ENCODE measurements around the gene CYS1.
"Not testable (repeated sequence)": the region's sequence is repeated elsewhere in the genome, so short reads cannot be mapped to it uniquely, and the experiment has no call there.

The CYS1 gene

DNA sequence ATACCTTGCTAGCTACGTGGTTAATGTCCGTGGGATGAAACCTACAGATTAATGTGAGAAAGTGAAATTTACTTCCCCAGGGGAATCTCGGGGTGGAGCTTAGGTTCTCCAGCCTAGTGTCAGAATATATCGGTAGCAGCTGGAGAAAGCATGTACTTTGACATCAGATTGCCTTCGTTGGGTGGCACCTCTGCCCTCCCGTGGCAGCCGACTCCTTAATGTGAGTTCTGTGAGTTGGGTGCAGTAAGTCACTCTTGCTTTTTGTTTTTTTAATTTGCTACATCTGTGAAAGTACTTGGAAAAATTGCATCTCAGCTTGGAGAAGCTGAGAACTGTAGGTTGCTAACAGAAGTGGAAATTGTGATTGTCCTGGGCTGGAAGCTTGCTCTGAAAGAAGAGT lies 33.3 kb downstream of the CYS1 start:
- DNase-seq = no peak

DNA sequence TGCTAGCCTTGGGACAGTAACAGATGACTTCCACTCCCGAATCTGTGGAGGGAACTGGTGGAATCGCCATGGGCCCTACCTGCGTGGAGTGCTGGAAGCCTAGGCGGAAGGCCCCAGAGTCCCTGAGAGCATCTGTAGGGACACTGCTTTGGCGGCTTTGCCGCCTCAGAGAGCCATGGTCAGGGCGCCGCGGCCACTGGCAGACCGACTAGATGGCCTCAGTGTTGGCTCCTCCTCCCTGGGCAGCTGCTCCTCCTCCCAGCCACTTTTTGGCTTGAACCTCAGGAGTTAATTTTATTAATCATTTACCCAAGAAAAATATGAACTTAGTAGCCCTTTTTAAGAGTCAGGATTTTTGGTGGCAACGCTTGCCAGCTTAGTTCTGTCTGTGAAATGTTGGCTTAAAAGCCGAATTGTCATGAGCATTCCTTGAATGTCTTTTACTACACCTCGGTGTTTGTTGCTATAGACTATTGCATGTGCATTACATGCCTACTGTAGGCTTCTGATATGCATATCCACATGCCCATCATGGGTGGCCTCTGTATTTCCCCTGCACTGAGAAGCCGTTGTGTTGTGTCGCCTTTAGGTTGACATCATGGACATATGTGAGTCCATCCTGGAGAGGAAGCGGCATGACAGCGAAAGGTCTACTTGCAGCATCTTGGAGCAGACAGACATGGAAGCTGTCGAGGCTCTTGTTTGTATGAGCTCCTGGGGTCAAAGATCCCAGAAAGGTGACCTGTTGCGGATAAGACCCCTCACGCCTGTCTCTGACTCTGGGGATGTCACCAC lies 34.5 kb downstream of the CYS1 start:
- DNase-seq = no peak

DNA sequence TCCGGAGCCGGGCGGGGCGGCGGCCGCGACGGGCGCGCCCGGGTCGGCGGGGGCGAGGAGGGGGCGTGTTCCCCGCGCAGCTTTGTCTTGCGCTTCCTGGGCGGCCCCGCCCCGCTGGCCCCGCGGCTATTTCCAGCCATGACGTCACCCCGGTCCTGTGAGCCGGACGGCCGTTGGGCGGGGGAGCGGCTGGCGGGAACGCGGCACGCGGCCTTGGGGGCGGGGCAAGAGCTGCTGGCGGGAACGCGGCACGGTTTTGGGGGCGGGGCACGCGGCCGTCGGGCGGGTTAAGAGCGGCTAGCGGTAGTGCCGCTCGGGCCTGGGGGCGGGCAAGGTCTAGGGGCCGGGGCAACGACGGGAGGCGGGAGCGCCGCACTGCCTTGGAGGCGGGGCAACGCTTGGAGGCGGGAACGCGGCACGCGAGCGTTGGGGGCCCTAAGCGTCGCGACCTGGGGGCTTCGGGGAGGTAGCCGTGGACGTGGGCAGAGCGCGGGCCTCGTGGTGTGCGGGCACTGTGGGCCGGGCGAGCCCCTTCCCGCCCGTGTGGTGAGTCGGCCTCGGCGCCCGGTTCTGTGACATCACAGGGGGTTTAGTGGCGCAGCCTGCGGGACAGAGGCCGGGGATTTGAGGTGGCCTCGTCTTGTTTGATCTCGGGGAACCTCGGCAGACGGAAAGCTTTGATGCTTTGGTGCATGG lies 36.2 kb downstream of the CYS1 start:
- peak; percentile 87 to 96 (median 90) for DNase-seq

DNA sequence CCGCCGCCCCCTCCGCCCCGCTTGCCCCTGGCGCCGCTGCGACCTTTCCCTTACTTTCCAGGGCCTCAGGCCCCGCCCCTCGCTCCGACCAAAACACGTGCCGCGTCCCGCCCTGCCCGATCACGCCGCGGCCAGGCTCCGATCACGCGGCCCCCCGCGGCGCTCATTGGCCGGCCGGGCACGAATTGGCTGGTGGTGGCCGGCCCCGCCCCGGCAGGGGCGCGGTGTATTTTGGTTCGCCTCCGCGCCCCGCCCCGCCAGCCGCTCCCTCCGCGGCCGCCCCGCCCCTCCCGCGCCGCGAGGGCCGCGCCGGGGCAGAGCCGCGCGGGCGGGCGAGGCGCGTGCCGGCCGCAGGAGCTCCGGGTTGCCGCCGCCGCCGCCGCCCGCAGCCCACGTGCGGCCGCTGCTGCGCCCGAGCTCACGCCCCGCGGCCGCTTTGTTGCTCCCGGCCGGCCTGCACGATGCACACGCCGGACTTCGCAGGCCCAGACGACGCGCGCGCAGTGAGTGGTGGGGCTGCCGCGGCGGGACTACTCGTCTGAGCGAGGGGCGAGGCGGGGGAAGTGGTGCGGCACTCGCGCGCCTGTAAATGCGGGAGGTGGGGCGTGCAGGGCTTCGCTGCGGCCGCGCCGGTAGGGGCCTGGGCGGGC lies 36.8 kb downstream of the CYS1 start, which contains the start of gene KLF11:
KLF11 (plus strand) TSS at position 295 of the 650 bp plus-strand sequence; CDS start at position 462, 167 bp downstream.
- peak; percentile 71 to 87 (median 75) for DNase-seq

DNA sequence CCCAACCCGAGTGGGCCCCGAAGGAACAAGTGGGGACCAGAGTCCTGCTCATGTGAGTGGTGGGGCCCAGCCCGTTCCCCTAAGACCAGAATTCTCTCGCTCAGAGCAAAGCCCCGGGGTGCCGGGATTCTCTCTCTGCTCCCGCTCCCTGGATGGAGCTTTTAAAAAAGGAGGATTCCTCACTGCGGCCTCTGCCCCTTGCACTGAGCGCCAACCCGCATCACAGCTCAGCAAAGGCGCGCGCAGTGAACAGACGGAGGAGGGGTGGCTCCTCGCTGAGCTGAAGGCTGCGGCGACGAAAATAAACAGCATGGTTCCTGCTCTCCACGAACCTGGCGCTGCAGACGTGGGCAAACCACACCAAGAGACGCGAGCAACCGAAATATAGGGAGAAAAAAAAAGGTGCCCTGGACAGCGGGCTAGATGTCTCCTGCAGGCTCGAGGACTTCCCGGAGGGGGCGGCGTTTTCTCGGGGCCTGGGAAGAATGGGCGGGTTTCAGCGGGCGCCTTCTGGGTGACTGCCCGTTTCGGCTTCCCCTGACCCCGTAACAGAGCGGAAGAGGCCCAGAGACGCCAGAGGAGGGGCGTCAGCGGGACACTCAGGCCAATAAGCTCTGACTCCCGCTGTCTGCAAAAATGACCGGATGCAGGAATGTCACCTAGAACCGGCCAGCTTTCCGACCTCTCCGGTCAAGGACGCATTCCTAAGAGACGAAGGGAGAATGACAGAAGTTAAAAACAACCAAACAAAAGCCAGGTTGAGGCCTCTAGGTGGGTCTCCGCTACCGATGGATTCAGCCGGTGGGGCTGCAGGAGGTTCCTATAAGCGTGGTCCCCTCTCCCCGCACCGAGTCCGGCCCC lies 37.7 kb downstream of the CYS1 start:
- peak in 3 of 5 donors; percentile 23 to 27 (median 26) for DNase-seq

DNA sequence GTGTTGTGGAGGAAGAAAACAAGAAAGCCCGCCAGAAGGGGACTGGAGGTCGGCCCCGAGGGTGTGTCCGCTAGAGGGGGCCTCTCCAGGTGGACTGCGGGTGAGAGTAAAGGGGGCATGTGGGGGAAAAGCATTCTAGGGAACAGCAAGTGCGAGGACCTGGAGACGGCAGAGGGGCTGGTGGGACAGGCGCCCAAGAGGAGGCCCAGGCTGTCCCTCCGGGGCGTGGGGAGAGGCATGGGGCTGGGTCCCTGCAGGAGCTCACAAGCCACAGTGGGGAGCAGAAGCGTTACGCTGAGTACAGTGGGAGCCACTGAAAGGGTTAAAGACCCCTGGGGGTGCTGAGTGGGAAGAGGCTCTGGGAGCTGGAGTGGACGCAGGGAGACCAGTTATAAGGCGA lies 38.5 kb downstream of the CYS1 start:
- DNase-seq = no peak

DNA sequence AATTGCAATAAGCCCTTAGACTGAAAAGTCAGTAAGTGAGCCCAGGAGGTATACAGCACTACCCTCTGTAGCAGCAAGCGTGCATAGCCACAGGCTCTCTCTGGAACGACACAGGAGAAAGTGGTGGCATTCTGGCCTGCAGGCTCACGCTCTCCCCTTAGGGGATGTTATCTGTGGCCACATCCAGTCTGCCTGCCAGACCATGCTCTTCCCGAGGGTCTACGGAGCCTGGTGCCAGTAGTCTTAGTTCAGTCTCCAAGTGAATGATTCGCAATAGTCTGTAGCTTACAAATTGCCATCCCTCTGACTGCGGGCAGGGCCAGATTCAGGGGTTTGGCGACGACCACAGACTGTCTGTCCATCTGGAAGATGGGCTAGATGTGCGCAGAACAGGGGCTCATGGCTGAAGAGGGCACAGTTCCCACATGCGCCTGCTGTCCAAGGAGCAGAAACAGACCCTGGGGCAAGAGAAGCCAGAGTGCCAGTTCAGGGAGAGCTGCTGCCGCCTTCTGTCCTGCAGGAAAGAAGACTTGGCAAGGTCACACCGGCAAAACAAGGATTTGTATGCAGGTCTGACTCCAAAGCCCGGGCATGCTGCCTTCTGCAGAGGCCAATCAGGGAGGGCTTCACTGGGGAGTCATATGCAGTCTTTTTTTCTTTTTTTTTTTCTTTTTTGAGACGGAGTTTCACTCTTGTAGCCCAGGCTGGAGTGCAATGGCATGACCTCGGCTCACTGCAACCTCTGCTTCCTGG lies 40.4 kb downstream of the CYS1 start:
- no peak for DNase-seq

DNA sequence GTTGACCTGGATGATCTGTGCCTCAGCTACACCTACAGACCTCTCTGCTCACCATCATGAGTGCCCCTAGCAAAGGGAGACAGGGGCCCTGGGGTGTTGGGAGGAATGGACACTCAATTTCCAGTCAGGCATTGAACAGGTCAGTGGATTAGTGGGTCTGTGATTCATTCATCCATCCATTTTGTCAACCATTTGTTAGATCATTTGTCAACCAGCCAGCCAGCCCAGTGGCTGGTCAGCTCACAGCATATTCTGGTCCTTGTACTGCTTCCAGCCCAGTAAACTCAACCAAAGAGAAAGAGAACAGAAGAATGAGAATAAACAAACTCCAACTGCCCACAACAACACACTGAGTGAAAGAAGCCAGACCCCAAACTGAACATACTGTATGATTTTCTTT lies 41.5 kb downstream of the CYS1 start:
- DNase-seq = no peak

DNA sequence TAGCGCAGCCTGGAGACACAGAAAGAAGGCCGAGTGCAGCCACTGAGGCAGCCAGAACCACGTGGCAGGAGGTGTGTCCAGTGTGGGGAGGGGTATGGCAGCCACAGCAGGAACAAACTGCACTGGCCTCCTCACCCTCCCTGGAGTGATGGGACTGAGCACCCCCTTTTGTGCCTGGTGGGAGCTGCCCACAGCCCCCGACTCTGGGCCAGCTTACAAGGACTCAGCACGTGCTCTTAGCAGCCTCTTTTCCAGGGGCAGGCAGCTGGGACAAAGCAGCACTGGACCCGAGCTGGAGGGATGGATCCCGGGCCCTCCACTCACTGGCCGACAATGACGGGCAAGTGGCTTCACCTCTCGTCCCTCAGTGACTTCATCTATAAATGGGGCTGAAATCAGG lies 42.1 kb downstream of the CYS1 start:
- no peak for DNase-seq

DNA sequence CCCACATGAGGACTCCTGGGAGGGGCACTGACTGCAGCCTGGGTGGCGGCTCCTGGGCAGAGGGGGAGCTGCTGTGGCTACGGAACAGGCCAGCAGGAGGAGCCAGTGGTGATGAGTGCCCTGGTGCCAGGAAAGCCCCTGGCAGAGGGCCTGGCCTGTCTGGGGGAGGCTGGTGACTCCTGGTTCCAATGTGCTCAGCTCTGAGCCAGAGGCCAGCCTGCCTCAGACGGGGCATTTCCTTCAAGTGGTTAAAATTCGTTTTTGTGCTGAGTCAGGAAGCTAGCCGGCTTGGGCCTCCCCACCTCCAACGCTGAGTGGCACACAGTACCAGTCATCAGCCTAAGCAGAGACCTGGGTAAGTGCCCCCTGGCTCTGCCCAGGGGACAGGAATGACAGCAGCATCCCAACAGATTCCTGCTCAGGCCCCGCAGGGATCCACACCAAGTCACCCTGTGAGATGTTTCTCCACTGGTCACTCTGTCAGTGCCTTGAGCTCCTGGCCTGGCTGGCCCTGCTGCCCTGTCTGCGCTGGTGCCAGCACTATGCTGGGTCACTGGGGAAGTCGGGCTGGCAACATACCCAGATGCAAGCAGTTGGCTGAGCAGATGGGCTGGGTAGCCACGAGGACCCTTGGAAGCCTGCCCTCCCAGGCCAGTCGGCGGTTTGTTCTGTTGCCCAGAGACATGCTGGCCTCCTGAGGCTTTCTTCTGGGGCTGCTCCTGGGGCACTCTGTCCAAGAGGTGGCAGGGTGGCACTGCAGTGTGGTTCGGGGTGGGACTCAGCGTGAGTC lies 43.9 kb downstream of the CYS1 start:
- DNase-seq = peak in 4 of 5 donors; percentile 23 to 42 (median 38)

DNA sequence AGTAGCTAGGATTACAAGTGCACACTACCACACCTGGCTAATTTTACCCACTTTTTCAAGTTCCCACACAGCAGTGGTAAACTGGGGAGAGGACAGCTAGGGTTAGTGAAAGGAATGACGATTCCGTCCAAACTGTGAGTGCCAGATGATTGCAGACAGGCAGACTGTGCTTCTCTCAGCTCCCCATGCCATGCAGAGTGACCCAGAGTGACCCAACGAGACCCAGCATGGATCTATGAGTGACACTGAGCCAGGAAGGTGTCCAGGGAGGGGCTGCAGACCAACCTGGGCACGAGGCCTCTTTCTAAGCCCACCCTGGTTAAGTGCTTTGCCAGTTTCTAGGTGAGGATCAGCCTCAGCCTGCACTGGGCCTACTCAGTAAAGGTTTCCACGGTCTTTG lies 44.6 kb downstream of the CYS1 start:
- DNase-seq = no peak

DNA sequence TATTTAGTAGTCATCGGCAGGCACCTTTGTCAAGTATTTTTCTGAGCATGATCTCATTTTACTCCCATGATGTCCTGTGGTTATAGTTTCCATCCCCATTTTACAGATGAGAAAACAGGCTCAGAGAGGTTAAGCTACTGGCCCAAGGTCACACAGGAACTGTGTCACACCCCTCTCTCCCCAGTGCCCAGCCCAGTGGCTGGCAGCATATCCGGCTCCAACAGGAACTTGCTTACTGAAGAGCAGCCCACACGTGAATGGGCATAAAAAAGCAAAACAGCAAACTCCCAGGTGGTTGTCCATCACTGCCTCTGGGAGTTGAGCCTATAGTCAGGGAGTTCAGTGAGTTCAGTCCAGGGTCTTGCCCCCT lies 45.2 kb downstream of the CYS1 start:
- DNase-seq = peak in 1 of 5 donors; percentile 35

DNA sequence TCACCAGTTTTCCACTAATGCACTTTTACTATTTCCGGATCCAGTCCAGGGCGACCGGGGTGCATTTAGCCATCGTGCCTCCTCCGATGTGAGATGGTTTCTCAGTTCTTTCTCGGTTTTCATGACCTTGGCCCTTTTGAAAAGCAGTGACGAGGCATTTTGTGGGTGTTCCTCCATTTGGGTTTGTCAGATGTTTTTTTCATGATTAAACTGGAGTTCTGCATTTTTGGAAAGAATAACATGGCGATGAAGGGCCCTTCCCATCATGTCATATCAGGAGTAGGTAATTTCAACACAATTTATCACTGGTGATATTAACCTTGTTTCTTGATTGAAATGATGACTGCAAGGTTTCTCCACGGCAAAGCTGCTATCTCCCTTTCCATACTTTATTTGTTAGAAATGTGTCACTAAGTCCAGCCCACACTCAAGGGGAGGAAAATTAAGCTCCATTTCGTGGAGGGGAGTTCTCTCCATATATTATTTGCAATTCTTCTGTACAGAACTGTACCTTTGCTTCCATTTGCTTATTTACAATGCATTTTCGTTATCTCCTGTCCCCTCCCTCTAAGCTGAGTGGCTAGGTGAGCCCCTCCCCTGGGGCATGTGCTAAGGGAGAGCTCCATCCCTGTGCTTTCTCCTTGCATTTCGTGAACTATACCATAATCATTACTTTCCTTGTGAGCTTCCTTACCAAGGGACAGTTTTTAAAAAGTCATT lies 45.7 kb downstream of the CYS1 start:
- DNase-seq = no peak

DNA sequence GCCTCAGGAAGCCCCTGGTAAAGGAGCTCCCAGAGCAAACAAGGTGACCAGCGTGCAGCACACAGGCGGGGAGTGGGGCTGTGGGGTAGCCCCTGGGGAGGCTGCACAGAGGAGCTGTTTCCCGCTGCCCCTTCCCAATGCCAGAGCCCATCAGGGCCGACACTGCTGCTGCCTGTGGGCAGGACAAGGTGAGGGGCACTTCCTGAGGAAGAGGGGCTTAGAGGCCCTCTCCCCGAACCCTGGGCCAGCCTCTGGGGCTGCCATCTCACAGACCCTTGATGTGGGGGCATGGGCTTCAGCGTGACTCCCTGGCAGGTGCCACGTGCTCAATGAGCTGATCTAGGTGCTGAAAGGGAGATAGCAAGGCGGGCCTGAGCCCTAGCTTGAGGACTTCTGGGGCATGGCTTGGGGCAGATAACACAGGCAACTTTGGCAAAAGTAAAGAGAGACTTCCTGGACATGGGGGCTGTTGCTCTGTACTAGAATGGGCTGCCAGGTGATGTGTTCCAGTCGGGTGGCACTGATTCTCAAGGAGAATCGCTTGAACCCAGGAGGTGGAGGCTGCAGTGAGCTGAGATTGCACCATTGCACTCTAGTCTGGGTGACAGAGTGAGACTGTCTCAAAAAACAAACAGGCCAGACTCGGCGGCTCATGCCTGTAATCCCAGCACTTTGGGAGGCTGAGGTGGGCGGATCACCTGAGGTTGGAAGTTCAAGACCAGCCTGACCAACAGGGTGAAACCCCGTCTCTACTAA lies 46.8 kb downstream of the CYS1 start:
- DNase-seq = no peak

DNA sequence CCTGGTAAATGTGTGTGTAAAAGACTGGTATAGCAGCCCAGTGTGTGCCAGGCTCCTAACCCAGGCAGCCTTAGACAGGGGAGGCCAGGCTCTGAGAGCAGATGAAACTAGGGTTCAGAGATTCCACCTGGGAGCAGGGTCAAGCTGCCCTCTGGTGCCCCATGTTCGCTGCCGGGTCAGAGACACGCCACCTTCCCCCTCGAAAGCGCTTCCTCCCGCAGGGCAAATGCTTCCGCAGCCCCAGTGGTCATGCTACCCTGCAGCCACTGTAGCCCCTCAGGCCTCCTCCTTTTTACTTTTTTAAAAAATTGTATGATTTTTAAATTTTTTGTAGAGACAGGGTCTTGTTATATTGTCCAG lies 47.5 kb downstream of the CYS1 start:
- no peak for DNase-seq

DNA sequence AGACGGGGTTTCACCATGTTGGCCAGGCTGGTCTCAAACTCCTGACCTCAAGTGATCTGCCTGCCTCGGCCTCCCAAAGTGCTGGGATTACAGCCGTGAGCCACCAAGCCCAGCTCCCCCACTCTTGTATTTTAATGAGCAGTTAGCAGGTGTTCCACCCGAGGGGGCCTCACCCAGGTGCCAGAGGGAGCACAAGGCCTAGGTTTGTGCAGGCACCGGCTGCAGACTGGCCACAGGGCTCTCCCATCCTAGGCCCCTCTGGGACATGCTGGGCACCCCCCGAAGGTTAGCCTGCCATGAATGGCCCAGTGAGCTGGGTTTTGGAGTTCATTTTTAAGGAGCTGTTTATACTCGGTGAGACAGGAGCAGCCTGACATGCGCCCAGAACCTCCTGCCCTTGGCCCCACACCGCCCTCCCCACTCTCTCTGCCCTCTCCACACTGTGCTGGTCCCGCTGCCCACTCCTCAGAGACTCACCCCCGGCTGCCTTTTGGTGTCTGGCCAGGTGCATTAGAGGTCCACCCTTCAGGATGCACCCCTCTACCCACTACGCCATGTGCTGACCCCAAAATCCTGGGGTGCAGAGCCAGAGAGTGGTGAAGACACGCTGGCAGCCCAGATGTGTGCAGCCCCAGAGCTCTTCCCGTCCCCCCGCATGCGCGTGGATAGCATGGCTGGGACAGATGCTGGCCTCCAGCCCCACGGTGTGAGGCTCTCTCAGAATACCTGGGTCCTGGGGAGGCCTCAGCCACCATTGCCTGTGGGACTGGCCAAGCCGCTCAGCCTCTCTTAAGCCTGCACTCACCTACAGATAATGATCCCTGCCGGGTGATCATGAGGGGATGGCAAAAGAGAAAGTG lies 48.1 kb downstream of the CYS1 start:
- no peak for DNase-seq

DNA sequence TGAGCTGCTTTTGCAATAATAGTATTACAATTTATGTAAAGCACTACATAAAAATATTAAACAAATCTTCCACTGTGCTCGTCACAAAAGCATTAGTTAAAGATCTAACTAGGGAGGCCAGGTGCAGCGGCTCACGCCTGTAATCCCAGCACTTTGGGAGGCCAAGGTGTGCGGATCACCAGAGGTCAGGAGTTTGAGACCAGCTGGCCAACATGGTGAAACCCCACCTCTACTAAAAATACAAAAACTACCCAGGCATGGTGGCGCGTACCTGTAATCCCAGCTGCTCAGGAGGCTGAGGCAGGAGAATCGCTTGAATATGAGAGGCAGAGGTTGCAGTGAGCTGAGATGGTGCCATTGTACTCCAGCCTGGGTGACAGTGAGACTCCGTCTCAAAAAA lies 49.4 kb downstream of the CYS1 start:
- not testable (repeated sequence) for DNase-seq

DNA sequence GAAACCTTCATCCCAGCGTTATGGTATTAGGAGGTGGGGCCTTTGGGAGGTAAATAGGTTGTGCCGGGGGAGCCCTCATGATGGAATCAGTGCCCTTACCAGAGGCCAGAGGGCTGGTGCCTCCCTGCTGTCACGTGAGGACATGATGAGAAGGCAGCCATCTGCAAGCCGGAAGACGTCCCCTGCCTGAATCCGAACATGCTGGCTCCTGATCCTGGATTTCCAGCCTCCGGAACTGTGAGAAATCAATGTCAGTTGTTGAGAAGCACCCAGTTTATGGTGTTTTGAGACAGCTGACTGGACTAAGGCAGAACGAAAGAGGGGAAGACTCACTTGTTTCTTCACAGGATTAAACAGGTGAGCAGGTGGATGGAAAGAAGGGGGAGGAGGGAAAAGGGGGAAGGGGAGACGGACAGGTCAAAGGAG lies 49.9 kb downstream of the CYS1 start:
- no peak for DNase-seq

DNA sequence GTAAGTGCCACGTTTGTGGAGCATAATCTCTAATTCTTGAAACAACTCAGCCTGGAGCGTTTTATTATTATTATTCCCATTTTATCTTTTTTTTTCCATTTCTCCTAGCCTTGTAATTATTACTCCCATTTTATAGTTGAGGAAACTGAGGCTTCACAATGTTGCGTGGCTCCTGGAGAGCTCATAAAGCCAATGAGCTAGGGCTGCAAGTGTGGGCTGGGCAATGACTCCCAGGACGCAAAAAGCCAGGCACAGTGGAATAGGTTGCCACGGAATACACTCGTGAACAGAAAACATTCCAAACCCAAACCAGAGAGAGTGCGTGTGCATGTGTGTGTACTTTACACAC lies 50.4 kb downstream of the CYS1 start:
- DNase-seq = no peak

Data from T-helper 1 cell (primary cell).